OCI-LY1 (cell line): ENCODE results near the gene ZFHX3.

Source experiments
- CTCF ChIP-seq: fragments of 200-600 bp; sonication (generic), shearing (Covaris generic); IDR thresholded peaks from 2 replicates; pipeline ENCODE4 v1.5.1; 2017; ENCODE audit warnings: mild to moderate bottlenecking, antibody characterized with exemption, low read length, moderate library complexity, mixed read lengths
- EZH2 ChIP-seq: fragments of 200-600 bp; sonication (generic), shearing (Covaris generic); IDR thresholded peaks from 2 replicates; pipeline ENCODE4 v1.8.0; 2017; ENCODE audit warnings: borderline replicate concordance, mixed run types, mild to moderate bottlenecking, antibody characterized with exemption, low read length, moderate library complexity, mixed read lengths

GRCh38 chr16:72932677-72933335, 115.1 kb downstream of the ZFHX3 start:
- no peak for TF ChIP-seq CTCF
- TF ChIP-seq EZH2, result no peak
